Stomach smooth muscle (tissue), 2 donors: ENCODE results near the gene RFXANK.

Experiments
- H3K27ac ChIP-seq: one replicate; pipeline ENCODE4 v1.7.0; 2013; ENCODE audit warnings: mild to moderate bottlenecking, low read length, inconsistent platforms
- H3K27me3 ChIP-seq, 2 donors: one replicate each; pipeline ENCODE4 v1.7.0; 2013; ENCODE audit warnings: low read length in 2 of 2; ENCODE audit not compliant: insufficient read depth in 2 of 2, control insufficient read depth in 1 of 2
- H3K36me3 ChIP-seq, 2 donors: one replicate each; pipeline ENCODE4 v1.7.0; 2013; ENCODE audit warnings: low read length in 2 of 2; ENCODE audit not compliant: control insufficient read depth in 2 of 2, insufficient read depth in 2 of 2
- H3K4me1 ChIP-seq: one replicate; pipeline ENCODE4 v1.7.0; 2013; ENCODE audit warnings: low read length; ENCODE audit not compliant: control insufficient read depth, insufficient read depth
- H3K4me3 ChIP-seq, 2 donors: one replicate each; pipeline ENCODE4 v1.7.0; 2013; ENCODE audit warnings: low read length in 2 of 2
- H3K9ac ChIP-seq, 2 donors: one replicate each; pipeline ENCODE4 v1.7.0; 2013; ENCODE audit warnings: low read length in 2 of 2, mild to moderate bottlenecking in 1 of 2
- H3K9me3 ChIP-seq, 2 donors: one replicate each; pipeline ENCODE4 v1.7.0; 2013; ENCODE audit warnings: low read length in 2 of 2; ENCODE audit not compliant: control insufficient read depth in 2 of 2
- donor health status: healthy.
- donor health status: Pancreatic carcinoma.

RFXANK gene

DNA sequence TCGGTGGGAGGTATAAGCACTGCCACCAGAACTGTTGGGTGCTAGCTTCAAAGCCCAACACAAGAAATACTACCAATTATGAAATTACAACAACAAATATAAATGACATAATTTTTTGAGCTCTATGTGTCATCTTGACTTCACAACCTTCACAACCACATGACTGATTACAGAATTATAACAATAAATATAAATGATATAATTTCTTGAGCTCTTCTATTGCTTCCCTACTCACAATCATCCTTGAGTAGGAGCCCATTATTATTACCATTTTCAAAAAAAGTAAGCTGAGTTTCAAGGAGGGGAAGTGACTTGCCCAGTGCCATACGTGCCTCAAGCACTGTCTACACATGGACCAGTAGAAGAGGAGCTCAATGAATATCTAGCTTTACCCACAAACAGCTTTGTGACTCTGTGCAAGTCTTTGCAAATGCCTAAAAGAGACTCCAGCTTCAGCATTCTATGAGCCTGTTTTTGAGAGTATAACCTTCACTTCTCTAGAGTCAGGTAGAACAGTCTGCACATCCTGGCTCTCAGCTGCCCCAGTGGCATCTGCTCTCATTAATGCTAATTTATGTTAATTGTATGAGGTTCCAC lies 42.3 kb downstream of the RFXANK start:
- Histone ChIP-seq H3K27me3 (peaks cover 0 to 8% of the 10 kb centered on the region in 2 donors), H3K9ac (no peak overlapping the region), H3K36me3 (no peaks in the 10 kb centered on the region), H3K4me1 (no peaks in the 10 kb centered on the region), H3K4me3 (no peak overlapping the region), H3K27ac (no peak overlapping the region), H3K9me3 (peaks cover 11 to 15% of the 10 kb centered on the region in 2 donors)

DNA sequence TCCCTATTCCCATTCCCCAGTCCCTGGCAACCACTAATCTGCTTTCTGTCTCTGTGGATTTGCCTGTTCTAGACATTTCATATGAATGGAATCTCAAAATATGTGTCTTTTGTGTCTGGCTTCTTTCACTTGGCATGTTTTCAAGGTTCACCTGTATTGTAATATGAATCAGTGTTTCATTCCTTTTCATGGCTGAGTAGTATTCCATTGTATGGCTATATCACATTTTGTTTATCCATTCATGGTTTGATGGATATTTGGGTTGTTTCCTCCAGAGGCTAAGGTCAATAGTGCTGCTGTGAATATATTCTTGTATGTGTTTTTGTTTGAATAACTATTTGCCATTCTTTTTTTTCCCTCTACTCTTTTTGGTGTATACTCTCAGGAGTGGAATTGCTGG lies 44.1 kb downstream of the RFXANK start:
- no peaks in the 10 kb centered on the region for H3K4me1 ChIP-seq
- peaks cover 11 to 15% of the 10 kb centered on the region in 2 donors for H3K9me3 ChIP-seq
- no peaks in the 10 kb centered on the region for H3K36me3 ChIP-seq
- H3K27ac ChIP-seq = no peak overlapping the region
- no peak overlapping the region for H3K9ac ChIP-seq
- no peak overlapping the region for H3K4me3 ChIP-seq
- H3K27me3 ChIP-seq = peaks cover 5 to 8% of the 10 kb centered on the region in 2 donors

- peaks cover 11 to 15% of the 10 kb centered on the region in 2 donors for H3K9me3 ChIP-seq
- H3K9ac ChIP-seq = no peak overlapping the region
- H3K4me3 ChIP-seq = no peak overlapping the region
- H3K27me3 ChIP-seq = peaks cover 5 to 8% of the 10 kb centered on the region in 2 donors
- H3K27ac ChIP-seq = no peak overlapping the region
- no peaks in the 10 kb centered on the region for H3K4me1 ChIP-seq
- no peaks in the 10 kb centered on the region for H3K36me3 ChIP-seq
These were observed 46.3 kb downstream of the RFXANK start for GRCh38 chr19:19238126-19238894.

DNA sequence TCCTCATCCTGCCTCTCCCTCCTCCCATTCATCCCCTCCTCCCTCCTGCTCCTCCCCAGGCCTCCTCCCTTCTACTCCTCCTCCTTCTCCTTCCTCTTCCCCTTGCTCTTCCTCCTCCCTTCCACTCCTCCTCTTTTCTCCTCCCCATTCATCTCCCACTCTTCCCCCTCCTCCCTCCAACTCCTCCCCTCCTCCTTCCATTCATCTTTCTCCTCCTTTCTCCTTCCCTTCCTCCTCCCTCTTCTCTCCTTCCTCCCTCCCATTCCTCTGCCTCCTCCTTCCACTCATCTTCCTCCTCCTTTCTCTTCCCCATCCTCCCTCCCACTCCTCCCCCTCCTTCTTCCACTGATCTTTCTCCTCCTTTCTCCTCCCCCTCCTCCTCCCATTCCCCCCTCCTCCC lies 47.6 kb downstream of the RFXANK start:
- peaks cover 5 to 8% of the 10 kb centered on the region in 2 donors for H3K27me3 ChIP-seq
- no peak overlapping the region for H3K4me3 ChIP-seq
- peaks cover 2 to 4% of the 10 kb centered on the region in 2 donors for H3K9me3 ChIP-seq
- no peaks in the 10 kb centered on the region for H3K36me3 ChIP-seq
- no peaks in the 10 kb centered on the region for H3K4me1 ChIP-seq
- no peak overlapping the region for H3K9ac ChIP-seq
- no peak overlapping the region for H3K27ac ChIP-seq

- Histone ChIP-seq H3K36me3 (no peaks in the 10 kb centered on the region), H3K9me3 (no peaks in the 10 kb centered on the region), H3K27me3 (peaks cover 5 to 8% of the 10 kb centered on the region in 2 donors), H3K27ac (no peak overlapping the region), H3K4me1 (no peaks in the 10 kb centered on the region), H3K4me3 (no peak overlapping the region), H3K9ac (no peak overlapping the region)
These were observed 48.4 kb downstream of the RFXANK start for GRCh38 chr19:19240476-19240875.

GRCh38 chr19:19250196-19250801 lies 58.2 kb downstream of the RFXANK start:
- Histone ChIP-seq H3K27me3 (peaks cover 3 to 8% of the 10 kb centered on the region in 2 donors), H3K36me3 (no peaks in the 10 kb centered on the region), H3K9me3 (no peaks in the 10 kb centered on the region), H3K9ac (no peak overlapping the region), H3K27ac (no peak overlapping the region), H3K4me1 (no peaks in the 10 kb centered on the region), H3K4me3 (no peak overlapping the region)
